GM12878 (cell line): ENCODE results near the gene GTSE1. TPM values are rescaled to one million over a fixed set of nuclear protein-coding genes. Genes with fewer than 3 reads are reported as not detected.

Source experiments
- ATAC-seq: fragments of 200-7000 bp; cut with Tn5 transposase; 3 replicates; pipeline ENCODE4 v1.9.1; 2020; ENCODE audit warnings: mild to moderate bottlenecking, moderate library complexity
- BruUV-seq: library from RNA; stranded (reverse); fragments of 400-500 nt; replicated peaks from 2 replicates; lab custom pipeline; 2021; lab: Mats Ljungman, UMichigan
- CTCF ChIA-PET: fragments of 300-600 bp; sonication (Branson Sonifier 250); formaldehyde crosslinking; extraction: SDS; loops from one replicate; lab custom pipeline; 2021; ENCODE audit warnings: inconsistent platforms; lab: Yijun Ruan, JAX
- POLR2A ChIA-PET: fragments of 350-600 bp; formaldehyde crosslinking; extraction: SDS; loops from one replicate; lab custom pipeline; 2021; ENCODE audit warnings: inconsistent platforms; lab: Charles Lee
- RAD21 ChIA-PET: fragments of 300-600 bp; sonication (Branson Sonifier 250); formaldehyde crosslinking; loops from one replicate; lab custom pipeline; 2023; ENCODE audit warnings: antibody characterized with exemption; ENCODE audit not compliant: unreplicated experiment; lab: Charles Lee
- SMC1A ChIA-PET: fragments of 300-600 bp; sonication (Branson Sonifier 250); formaldehyde crosslinking; loops from one replicate; lab custom pipeline; 2023; ENCODE audit not compliant: unreplicated experiment, uncharacterized antibody; lab: Charles Lee
- DNase-seq: peaks from one replicate; pipeline ENCODE4 v3.0.0-alpha.2; 2011; ENCODE audit warnings: low read depth, low spot score
- FAIRE-seq: peaks from 3 replicates; lab custom pipeline; 2011; peaks lifted over from hg19 to GRCh38; lab: Jason Lieb, UNC
- H2AFZ ChIP-seq: 2 replicates; pipeline ENCODE4 v1.6.0; 2011; ENCODE audit warnings: low read depth, low read length, control low read depth; ENCODE audit not compliant: control insufficient read depth
- H3K27ac ChIP-seq: 2 replicates; pipeline ENCODE4 v1.5.1; 2011; ENCODE audit warnings: control low read depth; ENCODE audit not compliant: control insufficient read depth, insufficient read depth
- H3K27me3 ChIP-seq, 2 experiments: replicated peaks in 1 of 2; 2 replicates each; pipeline versions ENCODE4 v1.6.0 to v1.6.1; 2011; ENCODE audit warnings: low read length in 1 of 2; ENCODE audit not compliant: control insufficient read depth in 2 of 2, insufficient read depth in 2 of 2
- H3K36me3 ChIP-seq, 2 experiments: 2 replicates each; pipeline ENCODE4 v1.5.1; 2011; ENCODE audit warnings: low read length in 1 of 2; ENCODE audit not compliant: control insufficient read depth in 2 of 2, insufficient read depth in 2 of 2
- H3K4me1 ChIP-seq: 2 replicates; pipeline ENCODE4 v1.6.1; 2011; ENCODE audit warnings: mild to moderate bottlenecking, low read length, moderate library complexity, mixed read lengths; ENCODE audit not compliant: control insufficient read depth, insufficient read depth
- H3K4me2 ChIP-seq: 2 replicates; pipeline ENCODE4 v1.6.0; 2011; ENCODE audit warnings: control low read depth; ENCODE audit not compliant: control insufficient read depth, insufficient read depth
- H3K4me3 ChIP-seq: fragments of 200-600 bp; sonication (generic); 2 replicates; pipeline ENCODE4 v1.5.1; 2016
- H3K79me2 ChIP-seq: 2 replicates; pipeline ENCODE4 v1.6.0; 2011; ENCODE audit warnings: low read length; ENCODE audit not compliant: control insufficient read depth, insufficient read depth
- H3K9ac ChIP-seq: 2 replicates; pipeline ENCODE4 v1.8.0; 2011; ENCODE audit warnings: low read length, control low read depth, mixed read lengths; ENCODE audit not compliant: control insufficient read depth, insufficient read depth
- H3K9me3 ChIP-seq: replicated peaks from 3 replicates; pipeline ENCODE4 v1.5.1; 2011; ENCODE audit warnings: mild to moderate bottlenecking, low read length; ENCODE audit not compliant: control insufficient read depth, insufficient read depth
- H4K20me1 ChIP-seq: 2 replicates; pipeline ENCODE4 v1.6.0; 2011; ENCODE audit not compliant: control insufficient read depth, insufficient read depth
- ASH2L ChIP-seq: fragments of 300-600, 200-600 bp; sonication (generic); IDR thresholded peaks from 2 replicates; pipeline ENCODE4 v1.6.1; 2017; ENCODE audit warnings: low read depth, mild to moderate bottlenecking, borderline replicate concordance
- BCL3 ChIP-seq: IDR thresholded peaks from 2 replicates; pipeline ENCODE4 v1.6.1; 2011; ENCODE audit warnings: borderline replicate concordance, low read depth, mild to moderate bottlenecking, moderate library complexity, low read length; ENCODE audit not compliant: insufficient read depth, poor library complexity, severe bottlenecking
- BCLAF1 ChIP-seq: fragments of 450-650 bp; IDR thresholded peaks from 2 replicates; pipeline ENCODE4 v1.6.1; 2017; ENCODE audit warnings: antibody characterized with exemption, mild to moderate bottlenecking, moderate library complexity
- CBFB ChIP-seq: IDR thresholded peaks from 2 replicates; pipeline ENCODE4 v1.6.1; 2016; ENCODE audit warnings: antibody characterized with exemption, low read depth
- NR2F1 ChIP-seq: fragments of 450-650 bp; conservative IDR thresholded peaks from 2 replicates; pipeline ENCODE4 v1.6.1; 2017; ENCODE audit warnings: mild to moderate bottlenecking
- PKNOX1 ChIP-seq: fragments of 450-650 bp; IDR thresholded peaks from 2 replicates; pipeline ENCODE4 v1.6.1; 2016; ENCODE audit warnings: mild to moderate bottlenecking
- RAD21 ChIP-seq: IDR thresholded peaks from 2 replicates; pipeline ENCODE4 v1.6.1; 2011; ENCODE audit warnings: mild to moderate bottlenecking, low read depth, low read length, moderate library complexity; ENCODE audit not compliant: insufficient read depth
- RAD51 ChIP-seq: fragments of 450-650 bp; IDR thresholded peaks from 2 replicates; pipeline ENCODE4 v1.6.1; 2016; ENCODE audit warnings: moderate library complexity, mild to moderate bottlenecking, inconsistent platforms
- RBBP5 ChIP-seq: fragments of 200-600 bp; sonication (generic); conservative IDR thresholded peaks from 2 replicates; pipeline ENCODE4 v1.6.1; 2016
- SIN3A ChIP-seq: IDR thresholded peaks from 2 replicates; pipeline ENCODE4 v1.6.1; 2012; ENCODE audit warnings: low read depth, low read length, improper control_type of control experiment
- ZZZ3 ChIP-seq: IDR thresholded peaks from 2 replicates; pipeline ENCODE4 v1.6.1; 2011; ENCODE audit warnings: low read depth; ENCODE audit not compliant: control insufficient read depth, insufficient read length
- WGBS: methylation state at CpG from one replicate; pipeline ENCODE4 v1.1.6; 2016; ENCODE audit warnings: low lambda C conversion rate; ENCODE audit not compliant: insufficient replicate concordance, insufficient coverage; ENCODE audit errors: missing lambda C conversion rate; 5-methylcytosine and 5-hydroxymethylcytosine counted together
- in situ Hi-C: fragments of 300-500 bp; cut with MboI; formaldehyde crosslinking; loops from 9 replicates; pipeline ENCODE4 v1.14.3; 2018; ENCODE audit warnings: mixed read lengths
- intact Hi-C: fragments of 100-400 bp; cut with micrococcal nuclease; formaldehyde crosslinking; loops from one replicate; pipeline ENCODE4 v1.14.2; 2022; ENCODE audit not compliant: unreplicated experiment
- polyA plus RNA-seq, 11 experiments: library from polyadenylated mRNA; depleted of rRNA in 4 of 11; unstranded in 6 of 11; stranded (reverse) in 5 of 11; fragments of >200 nt; fragmentation: Nextera tagmentation in 4 of 11; fragmentation: Illumina TruSeq in 1 of 11; extraction: Ambion mirVana in 4 of 11; extraction: Trizol in 1 of 11; gene quantifications; 1 replicate in 1 of 11; 2 replicates in 10 of 11; pipeline versions ENCODE4 v1.2.1 to v1.2.3, GENCODE V29; 2011 to 2016; ENCODE audit warnings: inconsistent platforms in 2 of 11, missing spikeins in 2 of 11, low read depth in 1 of 11
- total RNA-seq, 4 experiments: library from RNA; depleted of rRNA in 3 of 4; stranded (reverse); fragments of >200 nt in 3 of 4; fragmentation: Illumina TruSeq in 1 of 4; extraction: Trizol in 1 of 4; gene quantifications; 2 replicates each; pipeline versions ENCODE4 v1.2.1 to v1.2.3, GENCODE V29; 2013 to 2021

The GTSE1 gene
- total and polyA plus RNA-seq, 10 of the 15 experiments (the other 5 are each of a cell fraction or from before 2014, with no cell fraction given), result 6.6 to 46.2 (median 32.3) TPM

- DNase-seq, result no peak
- Histone ChIP-seq H3K27me3 (no peaks in the 10 kb centered on the region), H3K9me3 (no peaks in the 10 kb centered on the region), H4K20me1 (no peaks in the 10 kb centered on the region), H3K36me3 (no peaks in the 10 kb centered on the region; a peak in 2 of 4 replicates), H3K4me2 (no peak overlapping the region), H3K4me3 (no peak overlapping the region), H2AFZ (no peak overlapping the region), H3K9ac (no peak overlapping the region), H3K79me2 (no peaks in the 10 kb centered on the region), H3K27ac (no peak overlapping the region), H3K4me1 (no peaks in the 10 kb centered on the region)
- WGBS, result 56% methylated on average over 14 of the region's 15 CpGs
- ChIA-PET CTCF (no interaction called here), RAD21 (no interaction called here), SMC1A (no interaction called here), POLR2A (no interaction called here)
- in situ Hi-C loops, result no loop called here
- no peak for FAIRE-seq
- intact Hi-C loops, result no loop called here
- TF ChIP-seq ASH2L (no peak), NR2F1 (0 out of 2 replicates have a peak, but pooled peaks have one; percentile 13), RAD21 (no peak)
- no peak for ATAC-seq
- BruUV-seq, result no TSS peak
Observed at GRCh38 chr22:46362934-46363515, 66.4 kb downstream of the GTSE1 start.

- no TSS peak for BruUV-seq
Observed at GRCh38 chr22:46363611-46364321, 67.1 kb downstream of the GTSE1 start.

More at GRCh38 chr22:46363611-46364321, 67.1 kb downstream of the GTSE1 start:
- no peak overlapping the region for H3K9ac ChIP-seq
- RAD21 ChIA-PET, result no interaction called here
- no peak overlapping the region for H3K4me2 ChIP-seq
- TF ChIP-seq PKNOX1 (no peak), CBFB (no peak), BCL3 (no peak), ZZZ3 (no peak), SIN3A (no peak), RBBP5 (no peak), RAD51 (no peak), BCLAF1 (no peak)
- H2AFZ ChIP-seq, result no peak overlapping the region
- WGBS, result 52% methylated on average over 32 of the region's 35 CpGs
- SMC1A ChIA-PET, result no interaction called here
- no peaks in the 10 kb centered on the region for H3K27me3 ChIP-seq
- H3K36me3 ChIP-seq, result no peaks in the 10 kb centered on the region
- no peaks in the 10 kb centered on the region for H4K20me1 ChIP-seq
- CTCF ChIA-PET, result no interaction called here
- POLR2A ChIA-PET, result no interaction called here
- no peaks in the 10 kb centered on the region for H3K9me3 ChIP-seq
- H3K79me2 ChIP-seq, result no peaks in the 10 kb centered on the region
- ATAC-seq (no peak), FAIRE-seq (no peak), DNase-seq (no peak)
- in situ Hi-C loops, result no loop called here
- H3K4me3 ChIP-seq, result no peak overlapping the region
- intact Hi-C loops, result no loop called here
- no peak overlapping the region for H3K27ac ChIP-seq
- H3K4me1 ChIP-seq, result no peaks in the 10 kb centered on the region
